Endothelial cell (in vitro differentiated cells): ENCODE data around the gene POMGNT2. TPM values are rescaled to one million over a fixed set of nuclear protein-coding genes. Genes with fewer than 3 reads are reported as not detected.

Experiments
- DNase-seq: peaks from one replicate; pipeline ENCODE4 v3.0.0; 2021; ENCODE audit warnings: low spot score
- H3K27ac Mint-ChIP-seq: one replicate; pipeline ENCODE4 v1.8.0; 2021; ENCODE audit warnings: mixed read lengths, inconsistent platforms; ENCODE audit not compliant: unreplicated experiment
- H3K27me3 Mint-ChIP-seq: one replicate; pipeline ENCODE4 v1.8.0; 2021; ENCODE audit warnings: mild to moderate bottlenecking, moderate library complexity, mixed read lengths, inconsistent platforms; ENCODE audit not compliant: unreplicated experiment
- H3K36me3 Mint-ChIP-seq: one replicate; pipeline ENCODE4 v1.8.0; 2021; ENCODE audit warnings: mild to moderate bottlenecking, low read depth, mixed read lengths, inconsistent platforms; ENCODE audit not compliant: unreplicated experiment
- H3K4me1 Mint-ChIP-seq: one replicate; pipeline ENCODE4 v1.8.0; 2021; ENCODE audit warnings: mild to moderate bottlenecking, mixed read lengths, inconsistent platforms; ENCODE audit not compliant: unreplicated experiment
- H3K4me3 Mint-ChIP-seq: one replicate; pipeline ENCODE4 v1.8.0; 2021; ENCODE audit warnings: mild to moderate bottlenecking, mixed read lengths, inconsistent platforms; ENCODE audit not compliant: unreplicated experiment
- H3K9me3 Mint-ChIP-seq: one replicate; pipeline ENCODE4 v1.8.0; 2021; ENCODE audit warnings: mixed read lengths, inconsistent platforms; ENCODE audit not compliant: unreplicated experiment
- CTCF ChIP-seq: fragments of 200-600 bp; sonication (generic); IDR thresholded peaks from one replicate; pipeline ENCODE4 v1.5.0; 2021; ENCODE audit warnings: antibody characterized with exemption; ENCODE audit not compliant: unreplicated experiment
- total RNA-seq: library from RNA; stranded (reverse); fragmentation: NEBNext Ultra II Directional; extraction: Animal tissue kit (Norgen Biotek cat#: 25700); gene quantifications from one replicate; pipeline ENCODE4 v1.2.1, GENCODE V29; 2021; ENCODE audit not compliant: unreplicated experiment

Gene POMGNT2
- total RNA-seq, 1 donor from 2014 or later = 12.1 TPM

DNA sequence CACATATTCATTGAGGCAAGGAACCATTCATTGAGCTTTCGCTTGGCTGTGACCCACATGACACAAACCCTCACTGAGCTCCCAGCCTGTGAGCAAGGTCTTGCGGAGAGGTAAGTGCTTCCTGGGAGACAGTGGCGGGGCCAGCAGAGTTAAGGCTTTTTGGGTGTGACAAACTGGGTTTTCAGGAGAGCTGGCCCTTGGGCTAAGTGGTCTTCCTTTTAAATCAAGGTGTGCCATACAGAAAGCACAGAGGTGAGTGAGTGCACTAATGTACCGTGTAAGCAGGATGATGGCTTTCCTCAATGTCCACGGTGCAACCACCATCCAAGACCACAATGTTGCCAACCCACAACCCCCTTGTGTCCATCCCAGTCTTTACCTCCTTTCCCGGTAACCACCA, 28.6 kb downstream of the POMGNT2 start:
- Mint-ChIP-seq H3K9me3 (no peaks in the 10 kb centered on the region), H3K36me3 (peaks cover 28% of the 10 kb centered on the region), H3K27ac (no peak overlapping the region), H3K27me3 (peaks cover 4% of the 10 kb centered on the region), H3K4me1 (no peaks in the 10 kb centered on the region), H3K4me3 (no peak overlapping the region)
- no peak for DNase-seq
- TF ChIP-seq CTCF = no peak

- H3K36me3 Mint-ChIP-seq = peaks cover 26% of the 10 kb centered on the region
- no peak overlapping the region for H3K27ac Mint-ChIP-seq
- H3K9me3 Mint-ChIP-seq = no peaks in the 10 kb centered on the region
- H3K4me3 Mint-ChIP-seq = no peak overlapping the region
- H3K27me3 Mint-ChIP-seq = peaks cover 4% of the 10 kb centered on the region
- no peak for TF ChIP-seq CTCF
- H3K4me1 Mint-ChIP-seq = no peaks in the 10 kb centered on the region
- DNase-seq = no peak
Observed at GRCh38 chr3:43076857-43077256, 29.0 kb downstream of the POMGNT2 start.

DNA sequence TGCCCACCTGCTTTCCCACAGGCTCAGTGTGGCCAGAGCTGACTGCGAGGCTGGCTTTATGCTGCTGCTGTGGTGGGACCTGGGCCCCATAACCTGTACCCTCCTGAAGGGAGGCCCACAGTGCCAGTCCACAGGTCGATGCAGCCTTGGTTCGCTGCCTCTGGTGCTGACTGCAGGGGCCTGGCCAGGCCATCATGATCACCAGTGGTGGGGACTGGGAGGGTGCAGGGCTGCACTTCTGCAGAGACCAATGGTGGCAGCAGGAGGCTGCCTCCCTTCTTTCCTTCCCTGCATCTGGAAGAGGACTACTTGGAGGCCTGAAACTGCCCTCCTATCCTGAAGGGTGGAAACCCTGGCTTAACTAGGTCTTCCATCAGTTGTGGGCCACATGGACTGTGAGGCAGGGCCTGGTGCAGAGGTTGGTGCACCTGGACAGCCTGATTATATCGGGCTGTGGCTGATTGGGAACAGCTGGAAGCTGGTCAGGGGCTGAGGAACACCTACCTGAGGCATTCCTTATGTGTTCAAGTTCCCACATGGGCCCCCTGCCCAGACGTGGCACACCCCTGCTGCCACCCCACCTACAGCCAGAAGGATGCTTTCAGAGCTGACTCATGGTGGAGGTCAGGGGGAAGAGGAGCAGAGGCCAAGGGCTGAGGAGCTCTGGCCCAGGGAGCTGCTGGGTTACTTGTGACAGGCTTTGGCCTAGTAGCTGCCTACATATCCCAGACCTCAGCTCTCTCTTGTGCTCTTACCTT, 29.8 kb downstream of the POMGNT2 start:
- no peaks in the 10 kb centered on the region for H3K4me1 Mint-ChIP-seq
- no peaks in the 10 kb centered on the region for H3K9me3 Mint-ChIP-seq
- no peak for TF ChIP-seq CTCF
- peaks cover 4% of the 10 kb centered on the region for H3K27me3 Mint-ChIP-seq
- no peak overlapping the region for H3K27ac Mint-ChIP-seq
- H3K36me3 Mint-ChIP-seq = peaks cover 26% of the 10 kb centered on the region
- no peak overlapping the region for H3K4me3 Mint-ChIP-seq
- no peak for DNase-seq

GRCh38 chr3:43074901-43075689, 30.8 kb downstream of the POMGNT2 start:
- Mint-ChIP-seq H3K36me3 (peaks cover 16% of the 10 kb centered on the region), H3K9me3 (no peaks in the 10 kb centered on the region)
- TF ChIP-seq CTCF = no peak

DNA sequence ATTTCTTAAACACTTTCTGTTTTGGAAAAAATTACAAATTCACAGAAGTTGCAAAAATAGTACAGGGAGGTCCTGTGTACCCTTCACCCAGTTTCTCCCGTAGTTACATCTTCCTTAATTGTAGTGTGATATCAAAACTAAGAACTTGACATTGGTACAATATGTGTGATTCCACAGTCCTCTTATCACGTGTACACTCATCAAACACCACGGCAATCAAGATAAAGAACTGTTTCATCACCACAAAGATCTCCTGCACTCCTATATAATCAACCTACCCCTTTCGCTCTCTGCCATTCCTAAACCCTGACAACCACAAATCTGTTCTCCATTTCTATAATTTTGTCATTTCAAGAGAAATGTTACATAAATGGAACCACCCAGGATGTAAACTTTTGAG, 31.4 kb downstream of the POMGNT2 start:
- Mint-ChIP-seq H3K4me3 (no peak overlapping the region), H3K36me3 (peaks cover 11% of the 10 kb centered on the region), H3K27ac (no peak overlapping the region), H3K27me3 (no peaks in the 10 kb centered on the region), H3K9me3 (no peaks in the 10 kb centered on the region), H3K4me1 (no peaks in the 10 kb centered on the region)
- DNase-seq = no peak
- no peak for TF ChIP-seq CTCF

More at GRCh38 chr3:43074901-43075689, 30.8 kb downstream of the POMGNT2 start:
- no peak overlapping the region for H3K4me3 Mint-ChIP-seq
- H3K4me1 Mint-ChIP-seq = no peaks in the 10 kb centered on the region
- peaks cover 3% of the 10 kb centered on the region for H3K27me3 Mint-ChIP-seq
- H3K27ac Mint-ChIP-seq = no peak overlapping the region
- DNase-seq = no peak
